HG02852 (cell line): ENCODE data around the gene HNMT.
"Not testable (repeated sequence)": the region's sequence is repeated elsewhere in the genome, so short reads cannot be mapped to it uniquely, and the experiment has no call there.

ENCODE experiments used
- ATAC-seq: cut with Tn5 transposase; IDR thresholded peaks from one replicate; pipeline ENCODE4 v1.9.1; 2021; ENCODE audit warnings: mild to moderate bottlenecking, moderate library complexity; ENCODE audit not compliant: unreplicated experiment

The HNMT gene

GRCh38 chr2:137973280-137973679, 9.0 kb downstream of the HNMT start:
- ATAC-seq: no peak

- ATAC-seq: no peak
These were observed 11.3 kb downstream of the HNMT start for GRCh38 chr2:137975280-137976271.

- ATAC-seq: no peak
These were observed 12.0 kb downstream of the HNMT start for GRCh38 chr2:137976274-137976673.

- ATAC-seq: no peak
These were observed 13.5 kb downstream of the HNMT start for GRCh38 chr2:137977790-137978189.

- ATAC-seq: no peak
These were observed 16.2 kb downstream of the HNMT start for GRCh38 chr2:137980459-137980858.

GRCh38 chr2:137981112-137981656, 16.9 kb downstream of the HNMT start:
- no peak for ATAC-seq

GRCh38 chr2:137983581-137983980, 19.3 kb downstream of the HNMT start:
- ATAC-seq: no peak

- ATAC-seq: no peak
These were observed 22.0 kb downstream of the HNMT start for GRCh38 chr2:137986268-137986667.

- no peak for ATAC-seq
These were observed 22.7 kb downstream of the HNMT start for GRCh38 chr2:137987011-137987410.

- ATAC-seq: no peak
These were observed 26.8 kb downstream of the HNMT start for GRCh38 chr2:137991078-137991477.

- no peak for ATAC-seq
These were observed 27.9 kb downstream of the HNMT start for GRCh38 chr2:137992039-137992646.

- ATAC-seq: not testable (repeated sequence)
These were observed 29.6 kb downstream of the HNMT start for GRCh38 chr2:137993715-137994476.

GRCh38 chr2:137995368-137995767, 31.1 kb downstream of the HNMT start:
- ATAC-seq: not testable (repeated sequence)

GRCh38 chr2:137996158-137996557, 31.9 kb downstream of the HNMT start:
- ATAC-seq: not testable (repeated sequence)

GRCh38 chr2:137997733-137998132, 33.5 kb downstream of the HNMT start:
- no peak for ATAC-seq

- no peak for ATAC-seq
These were observed 34.2 kb downstream of the HNMT start for GRCh38 chr2:137998503-137998902.

- ATAC-seq: no peak
These were observed 35.0 kb downstream of the HNMT start for GRCh38 chr2:137999273-137999672.

- ATAC-seq: no peak
These were observed 35.7 kb downstream of the HNMT start for GRCh38 chr2:138000009-138000408.

- no peak for ATAC-seq
These were observed 36.5 kb downstream of the HNMT start for GRCh38 chr2:138000796-138001195.

- ATAC-seq: no peak
These were observed 39.1 kb downstream of the HNMT start for GRCh38 chr2:138003411-138003810.

- ATAC-seq: no peak
These were observed 43.2 kb downstream of the HNMT start for GRCh38 chr2:138007431-138007830.
